Activated T-helper 1 cell treated with Interleukin-2 at 50 U/mL for 16 hours (primary cell): ENCODE results near the gene OR4N2.
"Not testable (repeated sequence)": the region's sequence is repeated elsewhere in the genome, so short reads cannot be mapped to it uniquely, and the experiment has no call there.

Experiments used
- DNase-seq: peaks from one replicate; pipeline ENCODE4 v3.0.0-alpha.2; 2020; ENCODE audit warnings: low read depth

OR4N2 gene

DNA sequence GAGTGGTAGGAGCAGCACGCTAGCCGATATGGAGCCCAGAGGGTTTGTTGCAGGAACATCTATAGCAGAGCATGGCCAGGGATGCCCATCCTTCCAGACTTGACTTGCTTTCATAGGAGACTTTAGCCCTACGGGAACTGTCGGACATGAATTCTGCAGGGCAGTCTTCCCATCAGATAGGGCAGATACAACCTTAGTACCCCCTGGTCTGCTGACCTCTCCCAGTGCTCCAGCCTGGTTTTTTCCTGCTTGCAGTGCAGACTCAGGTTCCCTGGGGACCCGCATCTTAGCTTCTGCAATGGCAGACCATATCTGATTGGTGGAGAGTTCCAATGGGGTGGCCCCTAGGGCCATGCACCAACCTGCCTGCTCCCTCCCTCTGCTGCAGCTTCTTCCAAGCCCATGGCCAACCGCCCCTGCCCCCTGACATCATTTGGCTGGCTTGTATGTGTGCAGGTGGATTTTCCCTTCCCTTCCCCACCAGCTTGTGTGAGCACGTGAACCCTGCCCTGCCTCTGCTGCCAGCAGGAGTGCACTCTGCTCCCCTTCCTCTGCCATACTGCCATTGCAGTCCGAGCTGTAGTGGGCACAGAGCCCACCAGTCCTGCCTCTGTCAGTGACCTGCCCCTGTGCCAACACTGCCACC is 30.8 kb downstream of the OR4N2 start:
- DNase-seq, result not testable (repeated sequence)

GRCh38 chr14:19838433-19838832 is 34.9 kb downstream of the OR4N2 start:
- no peak for DNase-seq

GRCh38 chr14:19851365-19851764 is 47.8 kb downstream of the OR4N2 start:
- no peak for DNase-seq

DNA sequence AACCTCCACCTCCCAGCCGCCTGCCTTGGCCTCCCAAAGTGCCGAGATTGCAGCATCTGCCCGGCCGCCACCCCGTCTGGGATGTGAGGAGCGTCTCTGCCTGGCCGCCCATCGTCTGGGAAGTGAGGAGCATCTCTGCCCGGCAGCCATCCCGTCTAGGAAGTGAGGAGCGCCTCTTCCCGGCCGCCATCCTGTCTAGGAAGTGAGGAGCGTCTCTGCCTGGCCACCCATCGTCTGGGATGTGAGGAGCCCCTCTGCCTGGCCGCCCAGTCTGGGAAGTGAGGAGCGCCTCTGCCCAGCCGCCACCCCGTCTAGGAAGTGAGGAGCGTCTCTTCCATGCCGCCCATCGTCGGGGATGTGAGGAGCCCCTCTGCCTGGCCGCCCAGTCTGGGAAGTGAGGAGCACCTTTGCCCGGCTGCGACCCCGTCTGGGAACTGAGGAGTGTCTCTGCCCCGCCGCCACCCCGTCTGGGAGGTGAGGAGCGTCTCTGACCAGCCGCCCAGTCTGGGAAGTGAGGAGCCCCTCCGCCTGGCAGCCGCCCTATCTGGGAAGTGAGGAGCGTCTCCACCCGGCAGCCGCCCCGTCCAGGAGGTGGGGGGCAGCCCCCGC is 62.6 kb downstream of the OR4N2 start:
- not testable (repeated sequence) for DNase-seq

DNA sequence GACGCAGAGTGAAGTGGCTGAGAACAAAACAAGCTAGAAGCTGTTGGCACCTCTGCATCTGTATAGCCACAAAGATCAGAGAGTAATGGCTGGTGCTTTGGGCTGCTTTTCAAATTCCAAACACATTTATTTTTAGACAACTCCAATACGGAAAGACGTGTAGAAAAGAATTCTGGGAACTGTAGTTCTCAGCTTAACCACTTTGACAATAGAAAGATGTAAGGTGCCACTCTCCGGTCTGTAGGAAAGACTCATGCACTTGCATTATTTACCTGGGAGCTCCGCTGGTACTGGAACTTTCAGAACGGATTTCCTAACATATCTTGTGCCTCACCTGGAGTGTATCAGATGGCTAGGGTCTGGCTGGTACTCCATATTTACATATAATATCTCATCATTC is 69.6 kb downstream of the OR4N2 start:
- no peak for DNase-seq

- DNase-seq, result no peak
Measured at GRCh38 chr14:19874842-19875241, 71.3 kb downstream of the OR4N2 start, which contains the start of gene OR4K2. Gene OR4K2, plus strand, starts transcription at chr14:19875142. Its CDS starts 1,126 bp downstream, at chr14:19876268.

- DNase-seq, result no peak
Measured at GRCh38 chr14:19878029-19878642, 74.6 kb downstream of the OR4N2 start.
